HG03439 (cell line): ENCODE measurements around the gene PSMB9.
"Not testable (repeated sequence)": the region's sequence is repeated elsewhere in the genome, so short reads cannot be mapped to it uniquely, and the experiment has no call there.

Experiments used
- ATAC-seq: cut with Tn5 transposase; IDR thresholded peaks from one replicate; pipeline ENCODE4 v1.9.1; 2021; ENCODE audit warnings: mild to moderate bottlenecking, moderate library complexity; ENCODE audit not compliant: unreplicated experiment

The PSMB9 gene

DNA sequence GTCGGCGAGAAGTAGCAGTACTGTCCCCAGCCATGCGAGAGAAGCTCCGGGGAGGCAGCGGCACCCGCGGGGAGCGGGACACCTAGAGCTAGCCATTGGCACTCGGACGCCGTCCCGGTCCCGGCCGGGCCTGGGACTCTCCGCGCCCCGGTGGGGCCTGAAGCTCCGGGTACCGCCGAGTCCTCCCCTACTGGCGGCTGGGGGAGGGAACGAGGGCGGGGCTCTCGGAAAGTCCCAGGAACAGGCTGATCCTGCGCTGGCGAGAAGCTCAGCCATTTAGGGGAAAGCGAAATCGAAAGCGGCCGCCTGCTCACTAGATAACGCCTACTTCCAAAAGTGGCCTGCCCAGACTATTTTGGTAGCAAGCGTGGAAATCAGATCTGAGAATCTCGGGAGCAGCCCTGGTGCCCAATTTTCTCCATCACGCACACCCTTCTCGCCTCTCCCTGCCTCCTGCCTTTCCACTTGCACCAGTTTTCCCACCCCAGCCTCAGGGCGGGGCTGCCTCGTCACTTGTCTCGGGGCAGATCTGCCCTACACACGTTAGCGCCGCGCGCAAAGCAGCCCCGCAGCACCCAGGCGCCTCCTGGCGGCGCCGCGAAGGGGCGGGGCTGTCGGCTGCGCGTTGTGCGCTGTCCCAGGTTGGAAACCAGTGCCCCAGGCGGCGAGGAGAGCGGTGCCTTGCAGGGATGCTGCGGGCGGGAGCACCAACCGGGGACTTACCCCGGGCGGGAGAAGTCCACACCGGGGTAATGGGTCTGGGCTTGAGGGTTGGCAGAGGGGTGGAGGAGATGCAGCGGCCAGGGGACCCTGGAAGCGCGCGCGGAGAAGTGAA, at the start of gene PSMB9, which contains the start of gene TAP1:
PSMB9 (plus strand) TSS at position 652 of the 835 bp plus-strand sequence; CDS start at position 690, 38 bp downstream.
TAP1 (minus strand) TSS at position 164 of the 835 bp plus-strand sequence; CDS start at position 96, 68 bp downstream.
- ATAC-seq: peak; percentile 79

DNA sequence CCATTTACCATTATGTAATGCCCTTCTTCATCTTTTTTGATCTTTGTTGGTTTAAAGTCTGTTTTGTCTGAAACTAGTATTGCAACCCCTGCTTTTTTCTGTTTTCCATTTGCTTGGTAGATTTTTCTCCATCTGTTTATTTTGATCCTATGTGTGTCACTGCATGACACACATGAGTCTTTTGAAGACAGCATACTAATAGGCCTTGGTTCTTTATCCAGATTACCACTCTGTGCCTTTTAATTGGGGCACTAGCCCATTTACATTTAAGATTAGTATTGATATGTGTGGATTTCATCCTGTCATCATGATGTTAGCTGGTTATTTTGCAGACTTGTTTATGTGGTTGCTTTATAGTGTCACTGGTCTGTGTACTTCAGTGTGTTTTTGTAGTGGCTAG, 48.6 kb upstream of the PSMB9 start:
- ATAC-seq: not testable (repeated sequence)

DNA sequence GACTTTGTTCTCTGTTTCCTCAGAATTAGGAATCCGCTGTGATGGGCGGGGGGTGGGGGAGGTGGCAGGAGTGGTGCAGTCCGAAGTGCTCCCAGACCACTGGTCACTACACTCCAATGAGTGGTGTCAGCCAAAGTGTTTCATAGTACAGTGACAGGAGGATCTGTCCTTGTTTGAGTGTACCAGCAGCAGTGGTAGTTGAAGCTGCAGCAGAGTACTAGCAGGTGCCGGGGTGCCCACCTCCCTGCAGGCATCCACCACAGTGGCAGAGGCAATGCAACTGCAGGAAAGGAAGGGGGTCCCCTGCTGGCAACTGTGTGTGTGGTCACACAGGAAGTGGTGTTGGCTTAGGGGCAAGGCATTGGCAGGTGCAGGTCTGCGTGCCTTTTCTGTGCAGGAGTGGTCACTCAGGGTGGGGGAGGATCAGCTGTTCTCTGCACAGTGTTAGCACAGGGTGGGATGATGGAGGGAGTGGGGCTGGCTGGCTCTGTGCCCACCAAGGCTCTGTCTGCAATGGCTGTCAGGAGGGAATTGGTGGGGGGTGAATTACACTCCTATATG, 46.9 kb upstream of the PSMB9 start:
- ATAC-seq: no peak

DNA sequence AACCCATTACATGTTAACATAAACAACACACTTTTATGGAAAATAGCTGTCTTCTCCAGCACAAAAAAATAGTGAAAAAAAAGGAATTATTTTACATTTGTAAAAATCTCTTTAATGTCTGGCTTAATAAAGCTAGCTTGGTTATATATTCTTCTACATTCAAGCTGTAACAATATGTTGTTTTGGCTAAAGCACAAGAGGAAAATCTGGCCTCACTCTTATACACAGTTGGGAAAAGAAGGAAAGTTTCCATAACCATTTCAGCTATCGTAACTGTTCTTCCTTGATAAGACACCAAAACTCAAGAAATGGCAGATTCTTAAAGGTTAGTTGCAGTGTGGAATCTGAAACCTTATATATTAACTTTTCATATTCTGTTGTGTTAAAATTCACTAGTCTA, 44.8 kb upstream of the PSMB9 start:
- ATAC-seq: no peak

DNA sequence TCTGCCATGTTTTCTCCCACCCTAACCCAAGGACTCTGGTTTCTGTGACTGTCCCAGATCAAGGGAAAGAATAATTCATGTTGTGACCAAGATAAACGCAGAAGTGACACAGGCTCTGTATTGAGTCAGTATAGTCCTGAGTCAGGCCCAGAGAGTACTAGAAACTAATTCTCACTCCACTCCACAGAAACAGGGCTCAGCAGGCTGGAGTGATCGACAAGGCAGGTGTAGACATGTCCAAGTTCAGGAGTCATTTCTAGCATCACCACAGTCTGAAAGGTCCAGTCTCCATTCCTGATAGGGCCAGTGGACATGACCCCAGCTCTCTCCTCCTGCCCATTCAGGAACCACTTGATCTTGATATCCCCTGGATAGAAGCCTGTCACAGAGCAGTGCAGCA, 39.8 kb upstream of the PSMB9 start:
- ATAC-seq: no peak

DNA sequence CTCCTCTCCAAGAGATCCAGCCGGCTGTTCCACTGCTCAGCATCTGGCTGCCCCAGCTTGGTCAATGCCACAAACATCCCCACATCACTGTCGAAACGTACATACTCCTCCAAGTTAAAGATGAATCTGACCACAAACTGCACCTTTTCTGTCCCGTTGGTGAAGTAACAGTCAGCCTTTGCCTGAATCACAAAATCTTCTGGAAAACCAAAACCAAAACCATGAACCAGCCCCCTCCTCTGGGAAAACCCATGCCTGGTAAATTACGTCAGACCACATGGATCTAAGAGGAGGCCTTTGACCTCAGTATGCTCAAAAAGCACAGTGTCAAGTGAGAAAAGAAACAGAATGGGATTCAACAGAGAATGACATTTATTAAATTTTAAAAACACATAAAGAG, 38.9 kb upstream of the PSMB9 start:
- no peak for ATAC-seq

DNA sequence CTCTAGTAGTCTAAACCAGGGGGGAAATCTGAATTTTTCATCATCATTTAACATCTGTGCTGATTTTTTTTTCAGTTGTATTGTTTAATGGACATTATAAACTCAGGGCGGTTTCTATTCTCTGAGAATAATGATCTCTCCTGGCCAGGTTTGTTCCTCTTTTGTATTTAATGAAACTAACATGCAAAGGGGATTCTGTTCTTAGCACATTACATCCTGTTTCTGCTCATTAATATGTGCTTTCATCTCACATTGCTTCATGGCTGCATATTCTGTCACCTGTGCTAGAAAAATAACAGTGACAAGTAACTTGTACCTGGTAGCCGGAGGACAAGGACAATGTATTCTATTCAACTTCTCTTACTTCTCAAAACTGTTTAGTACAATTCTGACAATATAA, 38.0 kb upstream of the PSMB9 start:
- peak; percentile 42 for ATAC-seq

DNA sequence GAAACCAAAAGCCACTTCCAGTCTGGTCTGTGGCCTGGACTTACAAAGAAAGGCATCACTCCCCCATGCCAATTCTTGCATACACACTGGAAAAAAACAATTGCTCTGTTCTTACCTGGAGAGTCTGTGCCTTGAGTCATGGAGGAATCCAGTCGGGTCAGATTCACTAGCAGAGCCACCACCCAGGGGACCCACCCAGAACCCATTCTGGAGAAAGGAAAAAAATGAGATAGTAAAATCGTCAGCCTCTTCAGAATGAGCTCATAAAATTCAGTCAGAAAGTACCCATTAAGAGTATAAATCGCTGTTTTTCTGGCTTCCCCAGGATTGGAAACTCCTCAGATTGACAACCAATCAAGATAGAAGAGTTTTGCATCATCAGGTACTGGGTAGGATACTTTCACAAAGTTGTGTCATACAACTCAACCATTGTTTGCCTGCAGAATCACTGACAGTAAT, 37.2 kb upstream of the PSMB9 start, which contains the start of gene HLA-DOB:
HLA-DOB (minus strand) TSS at position 257 of the 459 bp plus-strand sequence; CDS start at position 206, 51 bp downstream.
- ATAC-seq: peak; percentile 53

DNA sequence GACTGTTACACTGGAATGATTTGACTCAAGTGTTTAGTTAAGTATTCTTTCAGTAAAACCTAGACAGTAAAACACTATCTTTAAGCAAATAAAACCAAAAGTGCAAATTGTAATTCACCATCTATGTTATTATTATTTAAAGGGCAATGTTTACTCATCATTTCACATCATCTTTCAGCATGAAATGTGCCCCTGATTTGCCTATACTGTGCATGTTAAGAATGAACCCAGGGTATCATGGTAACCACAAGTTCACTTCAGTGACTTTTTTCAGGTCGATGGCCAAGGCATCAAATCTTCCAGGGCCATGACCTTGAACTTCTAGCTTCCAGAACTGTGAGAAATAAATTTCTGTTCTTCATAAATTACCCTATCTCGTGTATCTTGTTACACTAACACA, 35.1 kb upstream of the PSMB9 start:
- no peak for ATAC-seq

DNA sequence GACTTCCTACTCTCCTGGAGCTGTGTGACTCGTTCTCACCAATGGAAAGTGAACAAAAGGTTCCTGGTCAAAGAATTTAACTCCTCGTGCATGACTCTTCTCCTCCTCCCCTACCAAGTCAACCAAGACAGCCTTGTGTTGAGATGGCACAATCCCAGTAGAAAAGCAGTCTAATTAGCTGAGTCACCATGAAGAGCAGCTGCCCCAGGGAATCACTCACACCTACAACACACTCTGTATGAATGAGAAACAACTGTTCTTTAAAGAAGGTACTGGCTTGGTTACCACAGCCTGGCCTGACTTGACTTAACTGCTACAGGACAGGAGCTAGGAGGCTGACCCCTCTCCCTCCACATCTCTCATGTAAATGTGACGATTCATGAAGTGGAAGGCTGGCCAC, 34.3 kb upstream of the PSMB9 start:
- ATAC-seq: no peak

DNA sequence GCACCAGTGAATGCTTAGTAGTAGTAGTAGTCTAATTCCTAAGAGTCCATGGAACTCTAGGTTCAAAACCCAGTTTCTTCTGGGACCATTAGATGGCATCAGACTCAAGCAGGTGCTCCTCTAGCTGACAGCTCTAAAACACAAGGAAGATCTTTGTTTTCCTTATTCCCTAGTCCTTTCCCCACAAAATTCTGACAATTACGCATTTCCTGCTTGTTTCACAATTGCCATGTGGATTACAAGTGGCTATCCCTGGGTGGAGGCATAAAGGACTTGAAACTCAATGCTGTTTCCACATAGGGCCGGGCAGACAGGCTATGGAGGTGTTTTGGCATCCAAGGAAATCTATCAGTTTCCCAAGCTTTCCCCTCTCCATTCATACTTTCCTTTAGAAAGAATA, 28.0 kb upstream of the PSMB9 start:
- no peak for ATAC-seq

DNA sequence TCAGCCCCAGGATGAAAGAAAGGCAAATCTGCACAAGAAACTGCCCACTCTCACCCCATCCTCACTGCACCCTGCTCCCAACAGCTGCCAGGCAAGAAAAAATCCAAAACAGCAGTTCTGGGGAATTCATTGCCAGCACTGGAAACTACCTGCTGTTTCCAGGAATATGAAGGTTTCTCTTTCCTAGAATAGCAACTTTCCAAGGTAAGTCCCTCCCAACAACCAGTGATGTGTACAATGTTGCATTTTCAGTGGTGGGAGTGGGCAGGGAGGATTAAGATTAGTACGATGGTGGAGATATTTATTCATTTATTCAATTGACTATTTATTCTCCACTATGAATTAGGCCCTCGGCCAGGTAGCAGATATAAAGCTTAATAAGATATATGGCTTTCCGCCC, 27.0 kb upstream of the PSMB9 start:
- ATAC-seq: no peak

DNA sequence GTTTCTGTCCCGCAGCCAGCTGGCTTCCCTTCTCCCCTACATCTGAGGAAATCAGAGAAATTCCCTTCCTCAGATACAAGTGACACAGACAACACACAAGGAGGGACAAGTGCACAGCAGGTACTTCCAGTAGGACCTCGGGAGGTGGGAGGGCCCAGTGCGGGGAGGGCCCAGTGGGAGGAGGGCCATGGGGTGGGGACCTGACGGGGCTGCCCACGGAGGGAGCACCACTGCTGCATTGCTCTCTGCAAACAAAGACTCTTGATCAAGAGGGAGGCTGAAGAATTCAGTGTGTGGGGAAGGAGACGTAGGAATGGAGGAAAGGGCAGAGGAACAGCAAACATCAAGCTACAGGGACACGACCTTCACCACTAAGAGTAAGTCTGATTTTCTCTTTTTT, 24.5 kb upstream of the PSMB9 start:
- no peak for ATAC-seq

DNA sequence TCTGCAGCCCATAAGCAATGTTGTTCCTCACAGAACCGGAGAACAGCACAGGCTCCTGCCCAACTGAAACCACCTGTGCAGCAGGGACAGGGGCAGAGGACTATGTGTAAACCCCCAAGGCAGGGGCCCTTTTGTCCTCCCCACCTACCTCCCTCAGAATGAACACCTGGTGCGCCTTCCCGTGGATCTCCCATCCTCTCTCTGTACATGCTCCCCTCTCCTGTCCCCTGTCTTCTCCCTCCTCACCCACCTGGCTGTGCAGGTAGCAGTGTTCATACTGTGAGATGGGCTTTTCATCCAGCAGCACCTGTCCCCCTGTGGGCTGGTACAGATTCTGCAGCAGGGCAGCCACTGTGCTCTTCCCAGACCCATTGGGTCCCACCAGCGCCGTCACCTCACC, 24.0 kb upstream of the PSMB9 start:
- no peak for ATAC-seq

DNA sequence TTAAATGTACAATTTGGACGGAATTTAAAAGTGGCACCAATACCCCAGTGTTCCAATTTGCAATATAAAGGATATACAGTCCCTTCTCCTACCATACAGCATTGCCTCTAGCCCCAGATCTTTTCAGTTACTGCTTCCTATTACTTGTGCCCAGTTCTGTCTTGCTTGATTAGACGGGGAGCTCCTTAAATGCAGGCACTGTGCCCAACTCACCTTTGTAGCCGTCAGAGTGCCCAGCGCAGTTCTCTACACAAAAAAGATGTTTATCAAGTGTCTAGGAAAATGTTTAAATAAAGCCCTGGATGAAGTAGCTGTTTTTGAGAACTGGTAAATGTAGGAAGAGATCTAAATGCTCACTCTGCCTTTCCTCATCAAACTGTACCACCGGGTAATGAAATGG, 23.1 kb upstream of the PSMB9 start:
- no peak for ATAC-seq

DNA sequence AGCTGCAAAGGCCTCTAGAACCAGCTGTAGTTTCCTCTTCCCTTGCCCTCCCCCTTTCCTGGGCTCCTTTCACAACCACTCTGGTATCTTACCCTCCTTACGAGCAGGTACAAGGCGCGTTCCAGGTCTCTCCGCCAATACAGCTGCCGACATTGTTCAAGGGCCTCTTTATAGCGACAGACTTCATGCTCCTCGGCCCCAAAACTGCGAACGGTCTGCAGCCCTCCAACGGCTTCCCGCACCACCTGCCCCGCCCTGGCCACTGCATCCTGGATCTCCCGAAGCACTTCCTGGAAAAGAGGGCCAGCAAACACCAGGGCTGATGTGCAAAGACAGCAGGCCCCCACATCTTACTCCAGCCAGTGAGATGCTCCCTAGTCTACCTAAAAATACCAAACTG, 21.5 kb upstream of the PSMB9 start:
- ATAC-seq: no peak

DNA sequence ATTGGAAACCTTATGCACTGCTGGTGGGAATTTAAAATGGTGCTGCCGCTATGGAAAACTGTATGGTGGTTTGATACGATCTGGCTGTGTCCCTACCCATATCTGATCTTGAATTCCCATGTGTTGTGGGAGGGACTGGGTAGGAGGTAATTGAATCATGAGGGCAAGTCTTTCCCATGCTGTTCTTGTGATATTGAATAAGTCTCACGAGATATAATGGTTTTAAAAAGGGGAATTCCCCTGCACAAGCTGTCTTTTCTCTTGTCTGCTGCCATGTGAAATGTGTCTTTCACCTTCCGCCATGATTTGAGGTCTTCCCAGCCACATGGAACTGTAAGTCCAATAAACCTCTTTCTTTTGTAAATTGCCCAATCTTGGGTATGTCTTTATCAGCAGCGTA, 20.3 kb upstream of the PSMB9 start:
- ATAC-seq: no peak

DNA sequence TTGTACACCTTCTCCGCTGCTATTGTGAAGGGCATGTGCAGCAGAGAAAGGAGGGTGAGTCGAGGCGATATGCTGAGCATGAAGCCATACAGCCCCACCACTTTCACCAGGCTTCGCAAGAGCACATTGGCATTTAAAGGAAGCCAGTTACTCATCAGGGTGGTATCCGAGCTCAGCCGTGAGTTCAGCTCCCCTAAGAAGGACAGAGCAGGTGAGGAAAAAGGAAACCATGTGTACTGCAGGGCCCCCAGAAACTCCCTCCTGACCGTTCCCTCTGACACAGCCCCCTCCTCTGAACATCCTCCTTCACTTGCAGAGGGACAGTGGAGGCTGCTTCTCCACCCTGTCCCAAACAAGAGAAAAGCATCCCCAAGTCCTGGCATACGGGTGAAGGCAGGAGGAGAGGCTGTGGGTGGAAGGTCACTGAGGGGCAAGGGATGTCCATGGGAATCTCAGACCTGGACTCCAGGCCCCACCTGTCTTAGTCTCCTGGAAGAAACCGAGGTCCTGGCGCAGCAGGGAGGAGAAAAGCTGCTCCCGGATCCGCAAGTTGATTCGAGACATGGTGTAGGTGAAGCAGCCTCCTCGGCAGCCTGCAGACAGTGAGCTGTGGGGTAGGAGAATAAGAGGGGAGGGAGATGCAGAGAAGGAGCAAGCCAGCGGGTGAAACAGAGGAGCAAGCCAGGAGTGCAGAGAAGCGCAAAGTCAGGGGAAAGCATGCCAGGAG, 18.7 kb upstream of the PSMB9 start:
- no peak for ATAC-seq

DNA sequence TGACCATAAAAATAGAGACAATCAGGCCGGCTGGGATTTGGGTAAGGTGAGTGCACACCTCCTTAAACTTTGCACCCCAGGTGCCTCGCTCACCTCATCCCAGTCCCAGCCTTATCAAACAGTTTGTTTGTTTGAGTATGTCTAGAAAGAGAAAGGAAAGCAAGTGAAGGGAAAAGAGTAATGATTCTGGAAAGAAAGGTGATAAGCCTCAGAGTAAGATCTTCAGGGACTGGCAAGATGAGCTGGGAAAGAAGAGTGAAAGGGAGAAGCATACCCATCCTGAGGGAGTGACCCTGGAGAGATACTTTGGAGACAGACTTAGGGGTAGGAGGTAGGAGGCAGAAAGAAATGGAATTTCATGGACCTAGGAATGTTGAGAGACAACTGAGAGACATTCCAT, 17.1 kb upstream of the PSMB9 start:
- no peak for ATAC-seq

DNA sequence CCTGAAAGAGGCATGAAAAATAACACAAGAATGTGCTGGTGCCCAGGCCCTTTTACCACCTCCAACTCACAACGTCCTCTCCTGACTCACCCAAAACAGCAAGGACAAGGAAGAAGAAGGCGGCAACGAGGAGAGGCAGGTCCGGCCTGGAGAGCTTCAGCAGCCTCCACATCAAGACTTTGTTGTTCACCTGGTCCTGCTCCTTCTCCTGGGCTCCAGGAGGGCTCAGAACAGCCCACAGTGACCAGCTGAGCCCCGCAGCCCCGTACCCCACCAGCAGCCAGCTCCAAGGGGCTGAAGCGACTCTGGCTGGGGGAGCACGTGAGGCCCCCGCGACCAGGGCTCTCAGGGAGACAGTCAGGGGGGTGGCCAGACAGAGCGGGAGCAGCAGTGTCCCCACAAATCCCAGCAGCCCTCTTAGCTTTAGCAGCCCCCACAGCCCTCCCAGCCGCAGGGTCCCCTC, 16.3 kb upstream of the PSMB9 start:
- no peak for ATAC-seq

DNA sequence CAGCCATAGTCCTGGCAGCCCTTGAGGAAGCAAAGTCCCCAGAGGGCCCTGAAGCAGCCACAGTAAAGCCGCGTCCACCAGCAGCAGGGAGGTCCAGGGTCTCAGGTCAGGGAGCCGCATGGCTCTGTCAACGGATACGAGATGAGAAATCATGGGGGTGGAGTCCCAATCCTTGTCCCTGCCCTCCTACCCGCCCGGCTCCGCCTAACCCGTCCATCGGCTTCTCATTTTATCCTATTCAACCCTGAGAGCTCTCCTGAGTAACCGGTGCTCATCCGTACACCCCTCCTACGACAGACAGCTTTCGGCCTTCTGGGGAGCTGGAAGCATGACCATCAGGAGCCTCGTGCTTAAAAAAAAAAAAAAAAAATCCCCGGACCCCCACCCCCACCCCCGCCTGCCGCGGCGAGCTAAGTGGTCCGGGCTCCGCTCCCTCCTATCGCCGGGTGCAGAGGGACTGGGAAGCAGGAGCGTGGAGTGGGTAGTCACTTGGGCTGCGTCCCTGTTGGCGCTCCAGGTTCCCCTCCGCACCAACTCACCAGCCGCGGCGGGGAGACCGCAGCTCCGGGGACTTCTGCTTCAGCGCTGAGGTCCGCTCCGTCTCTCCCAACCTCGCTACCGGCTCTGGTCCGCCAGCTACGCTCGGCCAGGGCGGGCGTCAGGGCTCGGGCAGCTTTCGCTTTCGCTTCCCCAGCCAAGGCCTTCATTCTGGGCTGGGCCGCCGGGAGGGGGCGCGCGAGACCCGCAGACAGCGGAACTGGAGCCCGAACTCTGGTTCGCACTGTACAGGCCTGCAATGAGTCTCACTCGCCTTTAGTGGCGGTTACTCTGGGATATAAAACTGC, 15.7 kb upstream of the PSMB9 start, which contains the start of gene TAP2:
TAP2 (minus strand) TSS at position 626 of the 845 bp plus-strand sequence; CDS start at position 120, 506 bp downstream.
- ATAC-seq: peak; percentile 82
